ENCODE results near the gene OR2B2. TPM values are rescaled to one million over a fixed set of nuclear protein-coding genes. Genes with fewer than 3 reads are reported as not detected.

OR2B2 gene
- total and polyA plus RNA-seq, 2 of the 4 experiments (the other 2 are of a cell fraction) = not detected

GRCh38 chr6:27867051-27867944 is 44.9 kb downstream of the OR2B2 start:
- peak overlapping the region; percentile 73; the same call in 1 of the 2 replicates for H2BK20ac ChIP-seq (ENCODE audit: low read depth, low read length)
- H3K9me1 ChIP-seq (ENCODE audit: insufficient read depth, low read length) = peaks cover 4% of the 10 kb centered on the region; the same call in 1 of the 2 replicates
- H3K4me2 ChIP-seq (ENCODE audit: low read depth, low read length) = peak overlapping the region; percentile 100
- BruUV-seq (replicated peaks) = TSS peak; percentile 78
- intact Hi-C loops (cut with micrococcal nuclease) (no loop called here), dilution Hi-C loops (cut with HindIII; ENCODE audit: low sequenced_read_pairs, unreplicated experiment) (no loop called here), in situ Hi-C loops (cut with MboI; ENCODE audit: low sequenced_read_pairs) (loop anchor here (5.0 kb wide), 1 partner anchor 35 kb away; a partner anchor contains a TSS)
- H3K27me3 ChIP-seq (ENCODE audit: control insufficient read depth, insufficient read depth, low read length) = no peaks in the 10 kb centered on the region
- peak overlapping the region; percentile 85 for H2AFZ ChIP-seq (replicated peaks; ENCODE audit: low read length, poor library complexity)
- H2BK5ac ChIP-seq (ENCODE audit: low read depth, low read length, poor library complexity, severe bottlenecking) = peak overlapping the region; percentile 41
- peak overlapping the region; percentile 54; the same call in 1 of the 2 replicates for H3K23ac ChIP-seq (ENCODE audit: low read depth, low read length)
- POLR2A ChIA-PET (ENCODE audit: unreplicated experiment) = interaction anchor here (0.7 to 4.2 kb wide), 8 partner anchors 19 to 735 kb away, joined by 3 to 61 read pairs (median 4); a partner anchor contains a TSS
- H3K56ac ChIP-seq (ENCODE audit: extremely low read depth, insufficient read depth, low read length) = peak overlapping the region; percentile 62
- H3K18ac ChIP-seq (ENCODE audit: low read depth, low read length) = no peak overlapping the region
- no peaks in the 10 kb centered on the region for H3K9me3 ChIP-seq (ENCODE audit: control insufficient read depth, insufficient read depth, low read length)
- H3K79me1 ChIP-seq (ENCODE audit: low read depth in 1 of 2, low read length in 2 of 2) = peaks cover 0 to 8% of the 10 kb centered on the region in 2 experiments; a peak in 1 of 4 replicates
- peaks cover 9% of the 10 kb centered on the region for H3K4me1 ChIP-seq (ENCODE audit: control insufficient read depth, insufficient read depth, low read length)
- 0 out of 2 replicates have a peak, but pooled peaks have one; percentile 1 for TF ChIP-seq CTCF (conservative IDR thresholded peaks at IDR 0.05; ENCODE audit: low read depth, low read length)
- no peak for TF ChIP-seq RFX5 (IDR thresholded peaks at IDR 0.05; ENCODE audit: low read depth, low read length)
- TF ChIP-seq POLR2A (IDR thresholded peaks at IDR 0.05; ENCODE audit: low read depth, low read length) = peak; percentile 93
- TF ChIP-seq MAFK (IDR thresholded peaks at IDR 0.05; ENCODE audit: low read depth, low read length) = no peak
- no peak for TF ChIP-seq BHLHE40 (IDR thresholded peaks at IDR 0.05; ENCODE audit: low read depth, low read length)
- no peak for TF ChIP-seq ELK1 (IDR thresholded peaks at IDR 0.05; ENCODE audit: borderline replicate concordance, low read depth, low read length)
- no peak overlapping the region; the same call in 1 of the 2 replicates for H3K14ac ChIP-seq (replicated peaks; ENCODE audit: low read depth, low read length)
- peak; percentile 70 for ATAC-seq (ENCODE audit: low read depth)
- peak overlapping the region; percentile 60 for H3K27ac ChIP-seq (ENCODE audit: insufficient read depth, low read length)
- peak; percentile 78 for DNase-seq
- H3K4me3 ChIP-seq (ENCODE audit: insufficient read depth, low read depth, low read length) = peak overlapping the region; percentile 76
- no peak overlapping the region for H2BK15ac ChIP-seq (ENCODE audit: low read depth, low read length)
- H4K5ac ChIP-seq (ENCODE audit: low read depth, low read length) = 0 out of 2 replicates have a peak overlapping the region, but pooled peaks have one; percentile 13
- no peaks in the 10 kb centered on the region for H3K36me3 ChIP-seq (ENCODE audit: control insufficient read depth, insufficient read depth, low read length)
- peak overlapping the region; percentile 7 to 29; a peak in 1 of 4 replicates for H4K8ac ChIP-seq (ENCODE audit: low read depth in 2 of 2, low read length in 2 of 2)
- H2AK9ac ChIP-seq (replicated peaks; ENCODE audit: low read depth, low read length, poor library complexity) = no peak overlapping the region
- WGBS, 2 experiments (ENCODE audit: extremely low coverage in 2 of 2, insufficient read length in 1 of 2) = 0% methylated on average over 17 of the region's 45 CpGs; no CpG with 5 or more reads in 1 of the 2 experiments
- peak overlapping the region; percentile 58; the same call in 1 of the 2 replicates for H2BK120ac ChIP-seq (ENCODE audit: low read depth, low read length)
- no peak overlapping the region for H2AK5ac ChIP-seq (ENCODE audit: low read depth, low read length)
- H4K91ac ChIP-seq (ENCODE audit: insufficient read depth, low read depth, low read length) = peak overlapping the region; percentile 67; the same call in 1 of the 2 replicates
- H3K4ac ChIP-seq (ENCODE audit: low read depth, low read length) = peak overlapping the region; percentile 41
- H4K20me1 ChIP-seq (ENCODE audit: insufficient read depth, low read length) = no peaks in the 10 kb centered on the region
- H3K9ac ChIP-seq (ENCODE audit: low read depth, low read length) = peak overlapping the region; percentile 47
- CTCF ChIA-PET = interaction anchor here (0.6 kb wide), 1 partner anchor 180 kb away, joined by 8 read pairs; no protein-coding TSS in a partner anchor

Measured in IMR-90 (cell line).